Astrocyte (in vitro differentiated cells and primary cell): ENCODE measurements around the gene NRIP1. TPM values are rescaled to one million over a fixed set of nuclear protein-coding genes. Genes with fewer than 3 reads are reported as not detected.

Source experiments
- DNase-seq: peaks from one replicate; pipeline ENCODE4 v3.0.0-alpha.2; 2010; ENCODE audit warnings: low read depth
- FAIRE-seq: peaks from 2 replicates; lab custom pipeline; 2011; peaks lifted over from hg19 to GRCh38; lab: Jason Lieb, UNC
- H2AFZ ChIP-seq: 2 replicates; pipeline ENCODE4 v1.6.0; 2012; ENCODE audit warnings: low read depth, low read length, inconsistent platforms
- H3K27ac ChIP-seq: 2 replicates; pipeline ENCODE4 v1.5.1; 2011; ENCODE audit warnings: low read depth, low read length, inconsistent platforms
- H3K27me3 ChIP-seq: 2 replicates; pipeline ENCODE4 v1.6.0; 2011; ENCODE audit warnings: low read length, inconsistent platforms; ENCODE audit not compliant: insufficient read depth
- H3K36me3 ChIP-seq: 2 replicates; pipeline ENCODE4 v1.5.1; 2011; ENCODE audit warnings: low read length, inconsistent platforms; ENCODE audit not compliant: insufficient read depth
- H3K4me1 ChIP-seq: 2 replicates; pipeline ENCODE4 v1.5.1; 2011; ENCODE audit warnings: low read length, inconsistent platforms; ENCODE audit not compliant: insufficient read depth
- H3K4me2 ChIP-seq: 2 replicates; pipeline ENCODE4 v1.6.0; 2012; ENCODE audit warnings: low read length, inconsistent platforms
- H3K4me3 ChIP-seq: 2 replicates; pipeline ENCODE4 v1.5.1; 2011; ENCODE audit warnings: low read depth, mild to moderate bottlenecking, low read length, inconsistent platforms; ENCODE audit not compliant: insufficient read depth
- H3K79me2 ChIP-seq: 2 replicates; pipeline ENCODE4 v1.6.0; 2012; ENCODE audit warnings: mild to moderate bottlenecking, low read length, inconsistent platforms; ENCODE audit not compliant: insufficient read depth
- H3K9ac ChIP-seq: 2 replicates; pipeline ENCODE4 v1.6.0; 2012; ENCODE audit warnings: mild to moderate bottlenecking, low read length, inconsistent platforms
- H3K9me3 ChIP-seq: 2 replicates; pipeline ENCODE4 v1.5.1; 2012; ENCODE audit warnings: low read depth, mild to moderate bottlenecking, low read length, inconsistent platforms; ENCODE audit not compliant: insufficient read depth
- H4K20me1 ChIP-seq: 2 replicates; pipeline ENCODE4 v1.6.0; 2012; ENCODE audit warnings: low read length, inconsistent platforms; ENCODE audit not compliant: insufficient read depth
- H3K27ac Mint-ChIP-seq: one replicate; pipeline ENCODE4 v1.8.0; 2021; ENCODE audit warnings: mild to moderate bottlenecking, mixed read lengths; ENCODE audit not compliant: unreplicated experiment
- H3K27me3 Mint-ChIP-seq: one replicate; pipeline ENCODE4 v1.8.0; 2021; ENCODE audit warnings: low read depth, mixed read lengths; ENCODE audit not compliant: unreplicated experiment
- H3K36me3 Mint-ChIP-seq: one replicate; pipeline ENCODE4 v1.8.0; 2021; ENCODE audit warnings: low read depth, mixed read lengths; ENCODE audit not compliant: unreplicated experiment
- H3K4me1 Mint-ChIP-seq: one replicate; pipeline ENCODE4 v1.8.0; 2021; ENCODE audit warnings: low read depth, mixed read lengths; ENCODE audit not compliant: unreplicated experiment
- H3K4me3 Mint-ChIP-seq: one replicate; pipeline ENCODE4 v1.8.0; 2021; ENCODE audit warnings: mild to moderate bottlenecking, moderate library complexity, mixed read lengths; ENCODE audit not compliant: unreplicated experiment
- H3K9me3 Mint-ChIP-seq: one replicate; pipeline ENCODE4 v1.8.0; 2021; ENCODE audit warnings: mild to moderate bottlenecking, mixed read lengths; ENCODE audit not compliant: unreplicated experiment
- CTCF ChIP-seq: IDR thresholded peaks from 2 replicates; pipeline ENCODE4 v1.5.1; 2011; ENCODE audit warnings: low read depth, mild to moderate bottlenecking, inconsistent platforms, low read length, moderate library complexity; ENCODE audit not compliant: insufficient read depth
- EZH2 ChIP-seq: IDR thresholded peaks from 2 replicates; pipeline ENCODE4 v1.6.1; 2012; ENCODE audit warnings: mild to moderate bottlenecking, low read length, inconsistent platforms; ENCODE audit not compliant: insufficient read depth
- total RNA-seq: library from RNA; stranded (reverse); gene quantifications from 2 replicates; pipeline ENCODE4 v1.2.1, GENCODE V29; 2021

The NRIP1 gene
- total RNA-seq, 1 donor from 2014 or later = 55.5 TPM

- H3K27ac ChIP-seq = no peak overlapping the region
- H3K9ac ChIP-seq = no peak overlapping the region
- no peak overlapping the region for H3K4me2 ChIP-seq
- DNase-seq = no peak
- H3K4me1 ChIP-seq = no peaks in the 10 kb centered on the region
- H3K9me3 ChIP-seq = no peaks in the 10 kb centered on the region
- no peak for FAIRE-seq
- peaks cover 100% of the 10 kb centered on the region for H3K79me2 ChIP-seq
- Mint-ChIP-seq H3K27ac (no peak overlapping the region), H3K9me3 (no peaks in the 10 kb centered on the region), H3K4me3 (no peak overlapping the region), H3K27me3 (no peaks in the 10 kb centered on the region), H3K36me3 (peaks cover 12% of the 10 kb centered on the region), H3K4me1 (peaks cover 1% of the 10 kb centered on the region)
- H3K4me3 ChIP-seq = no peak overlapping the region
- H4K20me1 ChIP-seq = peaks cover 44% of the 10 kb centered on the region
- H3K36me3 ChIP-seq = peaks cover 3% of the 10 kb centered on the region
- no peak overlapping the region for H2AFZ ChIP-seq
- TF ChIP-seq CTCF = peak; percentile 22
- TF ChIP-seq EZH2 = no peak
- H3K27me3 ChIP-seq = no peaks in the 10 kb centered on the region
Observed at GRCh38 chr21:15022608-15023261, 42.1 kb downstream of the NRIP1 start.

GRCh38 chr21:15020797-15021196, 44.0 kb downstream of the NRIP1 start:
- Histone ChIP-seq H3K9ac (no peak overlapping the region), H4K20me1 (peaks cover 40% of the 10 kb centered on the region), H3K9me3 (no peaks in the 10 kb centered on the region), H3K4me2 (no peak overlapping the region), H3K36me3 (no peaks in the 10 kb centered on the region), H3K27me3 (no peaks in the 10 kb centered on the region), H3K79me2 (peaks cover 96% of the 10 kb centered on the region), H3K4me1 (peaks cover 2% of the 10 kb centered on the region), H3K27ac (no peak overlapping the region), H2AFZ (no peak overlapping the region), H3K4me3 (no peak overlapping the region)
- no peaks in the 10 kb centered on the region for H3K27me3 Mint-ChIP-seq
- DNase-seq (no peak), FAIRE-seq (no peak)
- H3K36me3 Mint-ChIP-seq = peaks cover 12% of the 10 kb centered on the region
- no peak overlapping the region for H3K4me3 Mint-ChIP-seq
- TF ChIP-seq CTCF (no peak), EZH2 (no peak)
- H3K27ac Mint-ChIP-seq = no peak overlapping the region
- no peaks in the 10 kb centered on the region for H3K9me3 Mint-ChIP-seq
- peaks cover 7% of the 10 kb centered on the region for H3K4me1 Mint-ChIP-seq

GRCh38 chr21:15018382-15018781, 46.4 kb downstream of the NRIP1 start:
- Histone ChIP-seq H3K9me3 (no peaks in the 10 kb centered on the region), H2AFZ (no peak overlapping the region), H3K79me2 (peaks cover 95% of the 10 kb centered on the region)

More at GRCh38 chr21:15018382-15018781, 46.4 kb downstream of the NRIP1 start:
- Histone ChIP-seq H3K4me3 (no peak overlapping the region), H3K4me2 (no peak overlapping the region), H3K4me1 (peaks cover 10% of the 10 kb centered on the region), H3K9ac (no peak overlapping the region), H3K36me3 (no peaks in the 10 kb centered on the region), H4K20me1 (peaks cover 23% of the 10 kb centered on the region), H3K27me3 (no peaks in the 10 kb centered on the region), H3K27ac (no peak overlapping the region)
- peaks cover 22% of the 10 kb centered on the region for H3K4me1 Mint-ChIP-seq
- peaks cover 10% of the 10 kb centered on the region for H3K36me3 Mint-ChIP-seq
- H3K27ac Mint-ChIP-seq = no peak overlapping the region
- H3K27me3 Mint-ChIP-seq = no peaks in the 10 kb centered on the region
- no peak overlapping the region for H3K4me3 Mint-ChIP-seq
- H3K9me3 Mint-ChIP-seq = no peaks in the 10 kb centered on the region
- no peak for TF ChIP-seq EZH2
- no peak for TF ChIP-seq CTCF
- FAIRE-seq = peak; percentile 5
- no peak for DNase-seq
